ENCODE results near the gene RANBP9.

RANBP9 gene

GRCh38 chr6:13572240-13572639, 139.4 kb downstream of the RANBP9 start:
- TF ChIP-seq FOXP2 (optimal IDR thresholded peaks at IDR 0.05; ENCODE audit: borderline replicate concordance, extremely low read depth, extremely low read length, insufficient read depth) (no peak), SIN3A (IDR thresholded peaks at IDR 0.05; ENCODE audit: borderline replicate concordance, insufficient read depth, low read length) (no peak), REST (IDR thresholded peaks at IDR 0.05; ENCODE audit: insufficient read depth in 1 of 2, low read depth in 2 of 2, low read length in 2 of 2) (no peak), TAF1 (IDR thresholded peaks at IDR 0.05; ENCODE audit: borderline replicate concordance, insufficient read depth, low read length) (no peak), POLR2AphosphoS5 (IDR thresholded peaks at IDR 0.05; ENCODE audit: low read depth, low read length) (no peak)

Measured in PFSK-1 (cell line).